Upper lobe of left lung (tissue), 6 donors: ENCODE results near the gene FKBP2. TPM values are rescaled to one million over a fixed set of nuclear protein-coding genes. Genes with fewer than 3 reads are reported as not detected.

Source experiments
- ATAC-seq, 2 donors: fragments of 200-7000 bp; cut with Tn5 transposase; one replicate each; pipeline ENCODE4 v1.9.1; 2022; ENCODE audit warnings: mild to moderate bottlenecking in 2 of 2, moderate library complexity in 2 of 2; ENCODE audit not compliant: low FRiP score in 2 of 2
- DNase-seq, 2 donors: peaks; one replicate each; pipeline ENCODE4 v3.0.0-alpha.2; 2019 to 2020
- H3K27ac ChIP-seq, 4 donors: fragments of 200-600 bp; sonication (generic); one replicate each; pipeline ENCODE4 v1.5.1; 2016 to 2019
- H3K27me3 ChIP-seq, 4 donors: fragments of 200-600 bp; sonication (generic); one replicate each; pipeline ENCODE4 v1.5.1; 2017 to 2019
- H3K36me3 ChIP-seq, 4 donors: fragments of 200-600 bp; sonication (generic); one replicate each; pipeline ENCODE4 v1.5.1; 2016 to 2019
- H3K4me1 ChIP-seq, 4 donors: fragments of 200-600 bp; sonication (generic); one replicate each; pipeline ENCODE4 v1.5.1; 2018 to 2019
- H3K4me3 ChIP-seq, 4 donors: fragments of 200-600 bp; sonication (generic); one replicate each; pipeline ENCODE4 v1.5.1; 2017 to 2019; ENCODE audit warnings: mild to moderate bottlenecking in 2 of 4, moderate library complexity in 1 of 4
- H3K9me3 ChIP-seq, 4 donors: fragments of 200-600 bp; sonication (generic); one replicate each; pipeline ENCODE4 v1.5.1; 2018 to 2019
- EP300 ChIP-seq, 4 donors: sonication (generic); formaldehyde crosslinking; IDR thresholded peaks; one replicate each; pipeline ENCODE4 v1.5.1; 2017; ENCODE audit warnings: antibody characterized with exemption in 4 of 4, control low read depth in 2 of 4
- POLR2A ChIP-seq, 4 donors: fragments of 450-650 bp; IDR thresholded peaks; one replicate each; pipeline ENCODE4 v1.5.1; 2016 to 2017; ENCODE audit warnings: antibody characterized with exemption in 4 of 4, mild to moderate bottlenecking in 2 of 4
- POLR2AphosphoS5 ChIP-seq, 2 donors: sonication (generic); formaldehyde crosslinking; IDR thresholded peaks; one replicate each; pipeline ENCODE4 v1.5.1; 2017; ENCODE audit warnings: antibody characterized with exemption in 2 of 2
- WGBS, 2 donors: methylation state at CpG; one replicate each; pipeline ENCODE4 v1.1.5; 2017 to 2018; 5-methylcytosine and 5-hydroxymethylcytosine counted together
- total RNA-seq, 6 donors: library from RNA; depleted of rRNA in 4 of 6; stranded (reverse); fragments of >200 nt in 4 of 6; gene quantifications; one replicate each; pipeline versions ENCODE4 v1.1.0 to v1.2.1, GENCODE V29; 2016 to 2021
- TF ChIP-seq, protein P1 (sequence below), 6 experiments: fragments of 450-650 bp in 4 of 6; fragments of 200-600 bp in 2 of 6; sonication (generic) in 2 of 6; IDR thresholded peaks; one replicate each; pipeline ENCODE4 v1.5.1; 2016 to 2019; ENCODE audit warnings: antibody characterized with exemption in 6 of 6
- donor health status: DM: no; HTN: no; CAD: no; lungs with moderate emphysema.
- donor health status: DM: no; HTN: yes; CAD: no; lungs with severe emphysema.

The FKBP2 gene
- total RNA-seq, 6 donors from 2014 or later = 40.9 to 132 (median 63.1) TPM

DNA sequence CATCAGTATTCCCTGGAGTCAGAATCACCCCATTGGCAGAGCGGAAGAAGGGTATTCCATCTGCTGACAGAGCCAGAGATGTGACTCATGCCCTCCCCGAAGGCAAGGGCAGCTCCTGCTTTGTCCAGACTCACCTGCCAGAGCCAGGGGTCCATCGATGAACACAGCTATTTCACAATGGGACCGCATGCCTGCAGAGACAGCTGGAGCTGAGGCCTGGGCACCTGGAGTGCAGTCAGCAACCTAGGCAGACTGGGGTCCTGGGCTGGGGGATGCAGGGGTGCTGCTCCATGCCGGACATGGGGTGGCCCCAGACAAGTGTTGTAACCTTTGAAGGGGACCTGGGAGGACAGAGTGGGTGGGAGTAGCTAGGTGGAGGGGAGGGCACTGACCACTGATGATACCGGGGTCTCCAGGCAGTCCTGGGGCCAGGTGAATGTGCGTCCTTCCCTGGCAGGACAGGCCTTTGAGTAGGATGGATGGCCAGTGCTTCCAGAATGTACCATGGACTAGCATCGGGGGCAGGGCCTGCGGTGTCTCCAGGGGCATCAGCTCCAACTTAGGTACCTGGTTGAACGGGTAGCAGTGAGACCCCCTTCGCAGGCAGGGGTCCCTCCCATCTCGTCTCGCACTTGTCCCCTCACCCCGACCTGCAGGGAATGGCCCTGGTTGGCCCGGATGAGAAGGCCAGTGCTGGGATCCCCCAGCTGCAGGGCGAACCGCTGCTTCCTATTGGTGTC, 16.6 kb upstream of the FKBP2 start:
- peaks cover 4 to 38% (median 31%) of the 10 kb centered on the region in 4 donors for H3K36me3 ChIP-seq
- WGBS, 2 donors = 89 to 91% methylated on average over 15 to 17 of the region's 17 CpGs
- TF ChIP-seq, protein P1, sequence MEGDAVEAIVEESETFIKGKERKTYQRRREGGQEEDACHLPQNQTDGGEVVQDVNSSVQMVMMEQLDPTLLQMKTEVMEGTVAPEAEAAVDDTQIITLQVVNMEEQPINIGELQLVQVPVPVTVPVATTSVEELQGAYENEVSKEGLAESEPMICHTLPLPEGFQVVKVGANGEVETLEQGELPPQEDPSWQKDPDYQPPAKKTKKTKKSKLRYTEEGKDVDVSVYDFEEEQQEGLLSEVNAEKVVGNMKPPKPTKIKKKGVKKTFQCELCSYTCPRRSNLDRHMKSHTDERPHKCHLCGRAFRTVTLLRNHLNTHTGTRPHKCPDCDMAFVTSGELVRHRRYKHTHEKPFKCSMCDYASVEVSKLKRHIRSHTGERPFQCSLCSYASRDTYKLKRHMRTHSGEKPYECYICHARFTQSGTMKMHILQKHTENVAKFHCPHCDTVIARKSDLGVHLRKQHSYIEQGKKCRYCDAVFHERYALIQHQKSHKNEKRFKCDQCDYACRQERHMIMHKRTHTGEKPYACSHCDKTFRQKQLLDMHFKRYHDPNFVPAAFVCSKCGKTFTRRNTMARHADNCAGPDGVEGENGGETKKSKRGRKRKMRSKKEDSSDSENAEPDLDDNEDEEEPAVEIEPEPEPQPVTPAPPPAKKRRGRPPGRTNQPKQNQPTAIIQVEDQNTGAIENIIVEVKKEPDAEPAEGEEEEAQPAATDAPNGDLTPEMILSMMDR (IDR thresholded peaks at IDR 0.05) = no peak
- no peak for TF ChIP-seq POLR2AphosphoS5 (IDR thresholded peaks at IDR 0.05)
- TF ChIP-seq POLR2A (IDR thresholded peaks at IDR 0.05) = no peak
- TF ChIP-seq EP300 (IDR thresholded peaks at IDR 0.05) = no peak
- DNase-seq (peak in 1 of 2 donors; percentile 46), ATAC-seq (no peak)
- H3K4me3 ChIP-seq = no peak overlapping the region
- H3K9me3 ChIP-seq = no peaks in the 10 kb centered on the region
- H3K4me1 ChIP-seq = peaks cover 26 to 36% (median 29%) of the 10 kb centered on the region in 4 donors
- no peaks in the 10 kb centered on the region for H3K27me3 ChIP-seq
- peak overlapping the region in 1 of 4 donors; percentile 89 for H3K27ac ChIP-seq

DNA sequence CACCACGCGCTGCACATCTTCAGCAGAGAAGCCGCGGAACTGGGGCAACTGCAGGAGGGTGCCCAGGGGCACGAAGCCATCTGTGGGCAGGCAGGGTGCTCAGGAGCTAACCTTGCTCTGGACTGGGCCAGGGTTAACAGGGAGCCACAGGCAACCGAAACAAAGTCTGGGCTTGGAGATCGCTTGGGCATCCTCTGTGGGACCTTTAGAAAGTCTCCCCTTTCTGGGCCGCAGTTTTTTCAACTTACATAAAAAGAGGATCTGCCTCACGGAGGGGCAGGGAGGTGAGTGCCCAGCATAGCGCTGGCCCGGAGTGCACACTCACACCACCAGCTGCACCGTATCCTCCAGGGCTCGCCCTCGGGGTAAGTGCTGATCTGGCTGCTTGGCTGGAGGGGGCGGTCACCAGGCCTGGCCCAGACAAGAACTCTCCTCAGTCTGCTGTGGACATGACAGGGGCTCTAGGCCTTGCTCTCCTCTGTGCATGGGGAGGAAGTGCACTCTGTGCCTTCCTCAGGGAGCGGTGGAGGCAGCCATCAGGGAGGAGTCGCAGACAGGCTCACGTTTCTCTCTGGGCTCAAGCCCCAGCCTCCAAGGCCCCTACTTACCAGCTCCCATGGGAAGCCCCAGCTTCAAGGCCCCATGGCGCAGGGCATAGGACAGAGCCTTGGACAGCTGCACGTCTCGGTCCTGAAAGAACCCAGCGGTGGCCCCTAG, 15.8 kb upstream of the FKBP2 start:
- ATAC-seq = no peak
- peaks cover 4 to 31% (median 24%) of the 10 kb centered on the region in 4 donors for H3K36me3 ChIP-seq
- TF ChIP-seq POLR2AphosphoS5 (IDR thresholded peaks at IDR 0.05) = no peak
- TF ChIP-seq, protein P1 (IDR thresholded peaks at IDR 0.05) = no peak
- no peak for TF ChIP-seq POLR2A (IDR thresholded peaks at IDR 0.05)
- no peak for TF ChIP-seq EP300 (IDR thresholded peaks at IDR 0.05)
- peak in 1 of 2 donors; percentile 46 for DNase-seq
- peak overlapping the region; percentile 83 to 96 (median 92) for H3K27ac ChIP-seq
- peaks cover 34 to 43% (median 36%) of the 10 kb centered on the region in 4 donors for H3K4me1 ChIP-seq
- H3K27me3 ChIP-seq = no peaks in the 10 kb centered on the region
- H3K4me3 ChIP-seq = peak overlapping the region in 3 of 4 donors; percentile 62 to 76 (median 72)
- no peaks in the 10 kb centered on the region for H3K9me3 ChIP-seq
- 67 to 81% methylated on average over 7 to 19 of the region's 22 CpGs for WGBS, 2 donors

DNA sequence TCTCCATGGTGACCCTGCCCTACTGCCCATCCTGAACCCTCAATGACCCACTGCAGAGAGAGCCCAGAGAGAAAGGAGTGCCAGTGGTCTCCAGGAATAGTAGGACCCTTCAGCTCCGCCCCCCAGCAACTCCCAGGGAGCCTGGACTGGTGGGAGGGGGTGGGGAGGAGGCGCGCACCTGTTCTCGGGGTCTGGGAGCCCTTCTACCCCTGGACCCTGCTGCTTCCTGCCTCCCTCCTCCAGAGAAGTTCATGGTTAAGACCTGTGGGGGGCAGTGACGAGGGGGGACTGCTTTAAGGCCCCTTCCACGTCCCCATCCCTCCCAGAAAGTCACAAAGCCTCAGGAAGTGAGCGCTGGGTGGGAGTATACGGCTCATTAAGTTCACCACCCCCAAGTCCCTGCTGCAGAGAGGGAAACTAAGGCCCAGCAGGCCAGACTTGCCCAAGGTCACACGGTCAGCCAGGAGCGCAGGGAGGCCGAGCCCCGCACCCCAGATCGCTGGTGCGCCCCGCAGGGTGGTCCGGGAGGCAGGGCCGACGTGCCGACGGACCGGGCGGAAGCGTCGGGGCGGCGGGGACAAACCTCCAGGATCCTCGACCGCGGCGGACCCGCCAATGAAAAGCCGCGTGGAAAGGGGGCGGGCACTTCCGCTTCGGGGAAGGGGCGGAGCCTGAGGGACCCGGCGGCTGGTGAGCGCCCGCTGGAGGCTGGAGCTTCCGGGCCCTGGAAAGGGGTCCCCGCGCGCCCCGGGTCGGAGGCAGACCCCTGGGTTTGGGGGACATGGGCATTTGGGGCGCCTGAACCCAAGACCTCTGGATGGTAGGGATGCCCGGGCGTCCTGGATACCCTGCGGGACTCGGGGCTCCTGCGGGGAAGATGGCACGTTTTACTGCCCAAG, 15.0 kb upstream of the FKBP2 start, which contains the start of the genes NUDT22 and TRPT1:
Gene NUDT22, plus strand, starts transcription at position 667 of the 899 bp plus-strand sequence. CDS start 379 bp downstream, outside the sequence.
Gene TRPT1, minus strand, starts transcription at position 579 of the 899 bp plus-strand sequence. Its CDS starts 326 bp downstream, at position 253.
- no peak for TF ChIP-seq EP300 (IDR thresholded peaks at IDR 0.05)
- TF ChIP-seq, protein P1 (IDR thresholded peaks at IDR 0.05) = peak in 4 of 6 experiments; percentile 7 to 35 (median 25)
- TF ChIP-seq POLR2AphosphoS5 (IDR thresholded peaks at IDR 0.05) = peak; percentile 90 to 92
- TF ChIP-seq POLR2A (IDR thresholded peaks at IDR 0.05) = peak in 3 of 4 donors; percentile 61 to 93 (median 75)
- Histone ChIP-seq H3K4me1 (peaks cover 35 to 47% (median 36%) of the 10 kb centered on the region in 4 donors), H3K9me3 (no peaks in the 10 kb centered on the region), H3K27me3 (no peaks in the 10 kb centered on the region), H3K4me3 (peak within 1 kb of the TSS; percentile 44 to 76 (median 67)), H3K27ac (peak within 1 kb of the TSS; percentile 83 to 96 (median 92)), H3K36me3 (peaks cover 0 to 23% (median 16%) of the 10 kb centered on the region in 4 donors)
- peak; percentile 93 to 98 for DNase-seq
- peak; percentile 92 to 94 for ATAC-seq
- 1 to 2% methylated on average over 20 to 28 of the region's 54 CpGs for WGBS, 2 donors

DNA sequence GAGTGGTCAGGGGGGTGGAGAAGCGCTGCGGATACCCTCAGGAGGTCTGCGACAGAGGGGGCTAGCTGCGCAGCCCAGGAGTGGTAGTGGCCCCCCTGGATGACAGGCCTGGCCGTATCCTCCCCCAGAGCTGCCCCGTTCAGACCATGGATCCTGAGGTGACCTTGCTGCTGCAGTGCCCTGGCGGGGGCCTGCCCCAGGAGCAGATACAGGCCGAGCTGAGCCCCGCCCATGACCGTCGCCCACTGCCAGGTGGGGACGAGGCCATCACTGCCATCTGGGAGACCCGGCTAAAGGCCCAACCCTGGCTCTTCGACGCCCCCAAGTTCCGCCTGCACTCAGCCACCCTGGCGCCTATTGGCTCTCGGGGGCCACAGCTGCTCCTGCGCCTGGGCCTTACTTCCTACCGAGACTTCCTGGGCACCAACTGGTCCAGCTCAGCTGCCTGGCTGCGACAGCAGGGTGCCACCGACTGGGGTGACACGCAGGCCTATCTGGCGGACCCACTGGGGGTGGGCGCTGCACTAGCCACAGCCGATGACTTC, 14.3 kb upstream of the FKBP2 start:
- peaks cover 0 to 16% (median 11%) of the 10 kb centered on the region in 4 donors for H3K36me3 ChIP-seq
- 0% methylated on average over 2 of the region's 26 CpGs; no CpG with 5 or more reads in 1 of the 2 donors for WGBS, 2 donors
- H3K9me3 ChIP-seq = no peaks in the 10 kb centered on the region
- peak overlapping the region; percentile 83 to 96 (median 92) for H3K27ac ChIP-seq
- TF ChIP-seq POLR2AphosphoS5 (IDR thresholded peaks at IDR 0.05) (peak in 1 of 2 donors; percentile 33), EP300 (IDR thresholded peaks at IDR 0.05) (no peak), POLR2A (IDR thresholded peaks at IDR 0.05) (no peak)
- TF ChIP-seq, protein P1 (IDR thresholded peaks at IDR 0.05) = no peak
- H3K27me3 ChIP-seq = no peaks in the 10 kb centered on the region
- peak; percentile 86 to 88 for DNase-seq
- peak; percentile 50 to 55 for ATAC-seq
- H3K4me1 ChIP-seq = peaks cover 42 to 54% (median 44%) of the 10 kb centered on the region in 4 donors
- H3K4me3 ChIP-seq = peak overlapping the region; percentile 44 to 76 (median 67)
